GM19397 (cell line): ENCODE results near the gene ST3GAL2.
"Not testable (repeated sequence)": the region's sequence is repeated elsewhere in the genome, so short reads cannot be mapped to it uniquely, and the experiment has no call there.

ENCODE experiments used
- ATAC-seq: cut with Tn5 transposase; IDR thresholded peaks from one replicate; pipeline ENCODE4 v1.9.1; 2021; ENCODE audit warnings: mild to moderate bottlenecking, moderate library complexity; ENCODE audit not compliant: unreplicated experiment

The ST3GAL2 gene

DNA sequence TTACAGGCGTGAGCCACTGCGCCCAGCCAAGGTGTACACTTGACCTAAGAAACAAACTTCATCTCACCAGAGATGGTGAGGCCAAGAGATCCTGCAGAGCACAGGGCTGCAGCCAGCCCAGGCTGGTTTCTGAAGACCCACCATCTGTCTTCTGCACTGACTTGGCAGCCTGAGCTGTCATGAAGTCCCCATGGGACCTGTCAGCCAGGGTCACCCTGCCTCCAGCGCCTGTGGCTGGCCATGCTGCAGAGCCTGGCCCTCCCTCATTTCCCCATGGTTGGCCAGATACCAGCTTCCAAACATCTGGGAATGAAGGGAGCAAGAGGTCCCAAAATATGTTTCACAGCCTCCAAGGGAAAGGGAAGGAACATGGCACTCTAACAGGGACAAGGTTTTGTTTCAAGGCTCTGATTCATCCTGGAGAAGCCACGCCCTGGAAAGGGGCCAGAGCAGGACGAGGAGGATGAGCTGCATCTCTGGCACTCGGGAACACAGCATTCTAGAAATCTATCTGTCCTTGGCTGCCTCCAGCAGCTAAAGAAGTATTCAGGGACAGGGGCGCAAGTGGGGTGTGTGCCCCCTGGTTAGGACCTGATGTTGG, 46.9 kb downstream of the ST3GAL2 start:
- no peak for ATAC-seq

DNA sequence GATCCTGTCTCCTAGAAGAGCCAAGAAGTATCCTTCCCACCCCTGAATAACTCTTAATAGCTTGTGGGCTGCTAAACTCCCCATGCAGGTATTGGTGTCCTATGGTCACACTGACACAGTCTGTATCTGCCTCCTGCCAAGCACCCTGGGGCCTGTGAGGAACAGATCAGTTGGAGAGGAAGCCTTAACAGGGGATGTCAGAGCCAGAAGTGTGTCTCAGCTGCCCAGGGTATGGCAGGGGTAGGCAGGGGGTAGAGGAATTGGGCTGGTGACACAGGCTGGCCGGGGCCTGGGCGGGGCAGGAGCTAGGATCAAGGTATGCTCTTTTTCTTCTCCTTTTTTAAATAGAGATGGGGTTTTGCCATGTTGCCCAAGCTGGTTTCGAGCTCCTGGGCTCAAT, 47.5 kb downstream of the ST3GAL2 start:
- no peak for ATAC-seq

DNA sequence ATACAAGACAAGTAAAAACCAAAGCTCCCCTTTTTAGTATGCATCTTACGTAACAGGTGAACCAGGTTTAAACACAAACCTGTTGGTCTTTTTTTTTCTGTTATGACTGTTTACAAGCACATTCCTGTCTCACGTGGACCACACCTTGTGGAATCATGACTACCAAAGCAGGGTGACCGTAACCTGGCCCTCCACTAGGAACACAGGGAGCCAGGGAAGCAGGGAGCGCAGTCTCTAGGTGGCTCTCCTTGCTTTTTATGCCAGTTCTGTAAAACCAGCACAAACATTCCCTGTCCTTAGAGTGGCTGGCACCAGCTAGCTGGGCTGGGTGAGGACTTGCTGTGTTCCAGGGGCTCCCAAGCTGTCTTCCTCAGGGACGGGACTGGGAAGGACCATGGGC, 48.1 kb downstream of the ST3GAL2 start:
- ATAC-seq, result no peak

DNA sequence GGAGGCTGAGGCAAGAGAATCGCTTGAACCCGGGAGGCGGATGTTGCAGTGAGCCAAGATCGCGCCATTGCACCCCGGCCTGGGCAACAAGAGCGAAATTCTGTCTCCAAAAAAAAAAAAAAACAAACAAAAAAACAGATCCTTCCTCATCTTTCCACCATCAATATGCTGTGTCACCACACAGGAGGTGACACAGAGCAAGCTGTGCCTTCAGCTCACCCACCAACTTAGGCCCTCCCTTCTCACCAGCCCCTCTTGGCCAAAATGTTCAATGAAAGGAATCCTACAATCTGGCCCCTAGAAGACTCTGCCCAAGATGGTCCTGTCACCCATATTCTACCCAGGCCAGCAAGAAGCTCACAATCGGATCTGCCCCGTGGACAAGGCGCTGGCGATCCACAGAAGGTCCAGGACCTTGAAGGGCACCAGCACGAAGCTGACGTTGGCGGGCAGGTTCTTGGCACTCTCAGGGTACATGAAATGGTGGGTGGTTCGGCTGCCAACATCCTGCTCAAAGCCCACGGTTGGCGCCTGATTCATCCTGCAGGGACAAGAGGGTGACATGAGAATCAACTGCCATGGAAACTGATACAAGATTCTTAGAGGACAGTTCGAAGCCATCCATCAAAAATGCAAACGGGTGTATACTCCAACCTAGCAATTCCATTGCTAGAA, 50.8 kb downstream of the ST3GAL2 start:
- no peak for ATAC-seq

DNA sequence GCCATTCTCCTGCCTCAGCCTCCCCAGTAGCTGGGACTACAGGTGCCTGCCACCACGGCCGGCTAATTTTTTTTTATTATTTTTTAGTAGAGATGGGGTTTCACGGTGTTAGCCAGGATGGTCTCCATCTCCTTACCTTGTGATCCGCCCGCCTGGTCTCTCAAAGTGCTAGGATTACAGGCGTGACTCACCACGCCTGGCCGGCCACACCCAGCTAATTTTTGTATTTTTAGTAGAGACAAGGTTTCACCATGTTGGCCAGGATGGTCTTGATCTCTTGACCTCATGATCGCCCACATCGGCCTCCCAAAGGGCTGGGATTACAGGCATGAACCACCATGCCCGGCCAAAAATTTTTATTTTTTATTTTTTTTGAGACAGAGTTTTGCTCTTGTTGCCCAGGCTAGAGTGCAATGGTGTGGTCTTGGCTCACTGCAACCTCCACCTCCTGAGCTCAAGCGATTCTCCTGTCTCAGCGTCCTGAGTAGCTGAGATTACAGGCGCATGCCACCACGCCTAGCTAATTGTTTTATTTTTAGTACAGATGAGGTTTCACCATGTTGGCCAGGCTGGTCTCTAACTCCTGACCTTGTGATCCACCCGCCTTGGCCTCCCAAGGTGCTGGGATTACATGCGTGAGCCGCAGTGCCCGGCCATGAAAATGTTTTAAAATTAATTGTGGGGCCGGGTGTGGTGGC, 52.5 kb downstream of the ST3GAL2 start:
- not testable (repeated sequence) for ATAC-seq

DNA sequence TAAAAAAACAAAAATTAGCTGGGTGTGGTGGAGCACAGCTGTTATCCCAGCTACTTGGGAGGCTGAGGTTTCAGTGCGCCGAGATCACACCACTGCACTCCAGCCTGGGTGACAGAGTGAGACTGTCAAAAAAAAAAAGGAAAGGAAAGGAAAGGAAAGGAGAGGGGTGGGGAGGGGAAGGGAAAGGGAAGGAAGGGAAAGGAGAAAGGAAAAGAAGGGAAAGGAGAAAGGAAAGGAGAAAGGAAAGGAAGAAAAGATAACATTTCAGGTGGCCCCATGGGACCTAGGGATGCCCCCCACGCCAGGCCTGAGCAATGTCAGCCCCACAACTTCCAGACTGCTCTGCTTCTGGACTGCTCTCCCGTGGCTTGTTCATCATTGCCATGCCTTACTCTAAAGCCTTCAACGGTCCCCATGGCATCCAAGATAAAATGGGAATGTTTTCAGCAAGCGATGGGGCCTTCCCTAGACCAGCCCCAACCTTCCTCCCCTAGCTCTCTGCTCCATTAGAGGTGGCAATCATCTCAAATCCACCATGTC, 55.4 kb downstream of the ST3GAL2 start:
- no peak for ATAC-seq

DNA sequence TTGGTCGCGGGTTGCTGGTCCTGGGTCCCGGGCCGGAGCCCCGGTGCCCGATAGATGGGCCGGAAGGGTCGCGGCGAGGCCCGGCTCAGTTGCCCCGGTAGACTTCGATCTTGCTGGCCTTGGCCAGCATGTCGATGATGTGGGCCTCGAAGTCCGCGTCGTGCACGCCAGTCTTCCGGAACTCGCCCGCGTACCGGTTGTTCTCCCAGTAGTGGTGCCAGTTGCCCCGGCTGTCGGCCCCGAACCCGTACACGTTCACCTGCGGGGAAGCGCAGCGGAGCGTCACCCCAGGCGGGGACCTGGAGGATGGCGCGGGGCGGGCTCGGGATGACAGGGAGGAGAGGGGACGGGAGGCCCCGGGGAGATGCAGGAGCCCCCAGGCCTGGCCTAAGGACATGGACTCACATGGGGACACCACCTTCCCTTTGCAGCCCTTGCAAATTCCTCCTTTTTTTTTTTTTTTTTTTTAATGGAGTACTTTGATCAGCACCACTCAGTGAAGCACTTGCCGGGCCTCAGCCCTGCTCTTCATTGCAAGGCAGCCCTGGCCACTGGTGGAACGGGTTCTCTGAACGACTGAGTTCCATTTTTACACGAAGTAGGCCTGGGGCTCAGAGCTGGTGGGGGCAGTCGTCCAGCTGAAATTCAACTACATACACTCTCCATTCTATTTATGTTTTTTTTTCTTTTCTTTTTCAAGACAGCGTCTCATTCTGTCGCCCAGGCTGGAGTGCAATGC, 57.1 kb downstream of the ST3GAL2 start:
- peak; percentile 8 for ATAC-seq

DNA sequence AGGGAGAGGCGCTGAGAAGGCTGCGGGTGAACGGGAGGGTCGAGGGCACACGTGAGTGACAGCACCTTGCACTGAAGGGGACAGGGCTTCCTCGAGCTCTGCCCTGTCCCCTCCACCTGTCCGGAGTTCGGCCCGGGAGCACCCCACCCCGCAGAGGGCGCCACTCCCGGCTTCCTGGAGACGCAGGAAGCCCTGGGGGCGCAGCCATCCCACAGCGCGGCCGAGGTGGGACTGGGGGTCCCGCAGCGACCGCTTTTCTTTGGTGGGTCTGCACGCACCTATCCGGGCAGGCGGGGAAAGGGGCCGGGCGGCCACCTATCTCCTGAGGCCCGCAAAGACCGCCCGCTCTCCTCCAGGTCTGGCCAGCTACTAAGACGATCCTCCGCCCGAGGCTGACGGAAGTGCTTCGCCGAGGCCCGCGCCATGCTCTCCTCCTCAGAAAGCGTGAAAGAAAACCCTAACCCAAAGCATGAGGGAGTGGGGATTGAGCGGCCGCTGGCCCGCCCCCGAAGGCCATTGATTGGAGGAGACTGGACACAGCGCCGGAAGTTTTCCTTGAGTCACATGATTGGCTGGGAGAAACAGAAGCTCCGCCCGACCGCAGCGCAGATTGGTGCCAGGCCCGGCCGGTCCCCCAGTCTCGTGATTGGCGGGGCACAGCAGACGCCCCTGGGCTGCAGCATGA, 57.8 kb downstream of the ST3GAL2 start:
- ATAC-seq, result peak; percentile 88

DNA sequence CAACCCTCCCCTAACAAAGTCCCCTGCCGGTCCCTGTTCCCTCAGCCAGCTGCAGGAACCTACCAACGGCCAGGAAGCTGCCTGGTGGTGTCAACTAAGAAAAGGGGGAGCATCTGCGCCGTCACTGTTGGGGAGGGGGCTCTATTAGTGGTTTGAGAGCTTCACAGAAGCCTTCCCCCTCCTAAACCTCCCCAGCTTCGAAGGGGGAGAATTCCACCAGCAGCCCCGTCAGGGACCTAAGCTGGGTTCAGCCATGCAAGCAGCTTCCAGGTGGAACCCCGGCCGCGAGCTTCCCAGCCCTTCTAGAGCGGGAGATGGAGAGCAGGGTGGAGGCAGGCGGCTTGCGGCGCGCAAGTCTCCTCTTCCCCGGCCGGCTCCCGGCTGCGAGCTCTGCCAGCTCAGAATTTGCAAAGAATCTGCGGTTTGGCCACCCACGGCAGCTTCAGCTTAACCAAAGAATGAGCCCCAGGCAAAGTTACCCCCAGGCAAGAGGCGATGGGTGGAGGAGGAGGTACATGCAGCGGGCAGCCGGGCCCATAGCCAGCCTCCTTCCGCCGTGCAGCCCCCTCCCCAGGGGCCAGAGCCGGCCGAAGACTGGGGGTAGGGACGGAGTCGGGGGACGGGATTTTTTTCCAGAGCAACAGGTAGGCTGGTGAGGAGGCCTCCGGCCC, 58.5 kb downstream of the ST3GAL2 start:
- ATAC-seq, result peak; percentile 4

DNA sequence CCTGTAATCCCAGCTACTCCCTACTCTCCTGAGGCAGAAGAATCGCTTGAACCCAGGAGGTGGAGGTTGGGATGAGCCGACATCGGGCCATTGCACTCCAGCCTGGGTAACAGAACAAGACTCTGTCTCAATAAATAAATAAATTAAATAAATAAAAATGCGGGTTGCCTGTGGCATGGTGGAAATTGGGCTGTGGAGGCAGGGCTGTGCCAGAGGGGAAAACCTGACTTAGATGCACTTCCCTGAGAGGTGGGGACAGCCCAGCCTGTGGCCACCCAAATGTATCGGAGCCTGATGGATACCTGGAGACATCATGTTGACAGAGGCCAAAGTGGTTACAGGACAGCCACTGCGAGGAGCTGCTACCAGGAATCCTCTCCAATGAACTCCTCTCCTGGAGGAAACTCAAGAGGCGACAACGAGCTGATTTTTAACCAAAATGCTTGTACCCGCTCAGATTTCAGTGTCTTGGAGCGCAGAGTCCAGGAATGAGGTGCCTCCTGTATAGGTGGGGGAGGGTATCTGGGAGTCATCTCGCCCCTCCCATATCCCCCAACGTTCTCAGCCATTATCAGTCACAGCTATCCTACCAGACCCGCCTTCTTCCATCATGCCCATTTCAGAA, 59.9 kb downstream of the ST3GAL2 start:
- ATAC-seq, result no peak

DNA sequence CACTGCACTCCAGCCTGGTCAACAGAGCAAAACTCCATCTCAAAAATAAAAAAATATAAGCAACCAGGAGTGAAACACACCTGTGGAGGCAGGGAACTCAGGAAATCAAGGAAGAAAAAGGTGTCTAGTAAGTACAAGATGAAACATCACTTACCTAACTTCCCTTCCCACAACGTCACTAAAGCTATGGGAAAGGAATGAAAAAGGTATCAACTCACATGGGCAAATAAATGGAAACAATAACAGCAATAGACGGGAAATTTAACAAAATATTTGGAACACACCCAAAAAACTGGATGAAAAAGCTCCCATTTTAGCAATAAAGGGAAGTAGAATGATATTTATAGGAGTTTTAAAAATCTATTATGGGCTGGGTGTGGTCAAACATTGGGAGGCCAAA, 61.1 kb downstream of the ST3GAL2 start:
- no peak for ATAC-seq

DNA sequence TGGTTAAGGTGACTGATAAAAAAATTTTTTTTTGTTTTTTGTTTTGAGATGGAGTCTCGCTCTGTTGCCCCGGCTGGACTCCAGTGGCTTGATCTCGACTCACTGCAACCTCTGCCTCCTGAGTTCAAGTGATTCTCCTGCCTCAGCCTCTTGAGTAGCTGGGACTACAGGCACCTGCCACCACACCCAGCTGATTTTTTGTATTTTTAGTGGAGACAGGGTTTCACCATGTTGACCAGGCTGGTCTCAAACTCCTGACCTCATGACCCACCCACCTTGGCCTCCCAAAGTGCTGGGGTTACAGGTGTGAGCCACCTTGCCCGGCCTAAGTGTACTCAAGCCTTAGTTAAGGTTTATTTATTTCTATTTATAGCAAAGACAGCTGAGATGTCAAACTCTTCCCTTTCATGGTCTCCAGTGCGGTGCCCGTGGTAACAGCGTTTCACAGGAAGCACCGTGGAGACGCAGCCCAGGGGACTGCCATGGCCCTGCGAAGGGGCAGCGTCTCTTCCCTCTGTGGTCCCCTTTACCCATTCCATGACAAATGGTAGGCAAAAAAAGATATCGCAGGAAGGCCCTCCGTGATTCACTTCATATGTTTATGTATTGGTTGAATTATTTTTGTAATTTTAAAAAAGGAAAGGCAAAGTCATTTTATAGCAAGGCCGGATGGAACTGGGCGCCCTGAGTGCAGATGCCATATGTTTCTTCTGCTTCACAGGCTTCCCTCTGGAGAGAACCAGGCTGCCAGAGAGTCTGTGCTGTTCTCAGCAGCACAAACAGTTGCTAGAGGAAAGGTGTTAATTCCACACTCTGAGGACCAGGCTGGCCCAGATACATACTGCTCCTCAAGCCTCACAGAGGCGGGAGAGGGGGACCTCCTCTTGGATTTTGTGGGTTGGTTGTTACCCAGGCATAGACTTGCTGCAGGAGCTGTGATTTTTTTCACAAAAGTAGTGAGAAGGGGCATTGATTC, 63.0 kb downstream of the ST3GAL2 start:
- ATAC-seq, result no peak

DNA sequence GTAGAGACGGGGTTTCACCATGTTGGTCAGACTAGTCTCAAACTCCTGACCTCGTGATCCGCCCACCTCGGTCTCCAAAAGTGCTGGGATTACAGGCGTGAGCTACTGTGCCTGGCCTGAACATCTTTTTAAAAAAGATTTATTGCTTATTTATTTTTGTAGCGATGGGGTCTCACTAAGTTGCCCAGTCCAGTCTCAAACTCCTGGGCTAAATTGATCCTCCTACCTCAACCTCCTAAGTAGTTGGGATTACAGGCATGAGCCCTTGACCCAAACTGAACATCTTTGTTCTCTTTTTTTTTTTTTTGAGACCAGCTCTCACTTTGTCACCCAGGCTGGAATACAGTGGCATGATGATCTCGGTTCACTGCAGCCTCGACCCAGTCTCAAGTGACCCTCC, 64.7 kb downstream of the ST3GAL2 start:
- ATAC-seq, result no peak

DNA sequence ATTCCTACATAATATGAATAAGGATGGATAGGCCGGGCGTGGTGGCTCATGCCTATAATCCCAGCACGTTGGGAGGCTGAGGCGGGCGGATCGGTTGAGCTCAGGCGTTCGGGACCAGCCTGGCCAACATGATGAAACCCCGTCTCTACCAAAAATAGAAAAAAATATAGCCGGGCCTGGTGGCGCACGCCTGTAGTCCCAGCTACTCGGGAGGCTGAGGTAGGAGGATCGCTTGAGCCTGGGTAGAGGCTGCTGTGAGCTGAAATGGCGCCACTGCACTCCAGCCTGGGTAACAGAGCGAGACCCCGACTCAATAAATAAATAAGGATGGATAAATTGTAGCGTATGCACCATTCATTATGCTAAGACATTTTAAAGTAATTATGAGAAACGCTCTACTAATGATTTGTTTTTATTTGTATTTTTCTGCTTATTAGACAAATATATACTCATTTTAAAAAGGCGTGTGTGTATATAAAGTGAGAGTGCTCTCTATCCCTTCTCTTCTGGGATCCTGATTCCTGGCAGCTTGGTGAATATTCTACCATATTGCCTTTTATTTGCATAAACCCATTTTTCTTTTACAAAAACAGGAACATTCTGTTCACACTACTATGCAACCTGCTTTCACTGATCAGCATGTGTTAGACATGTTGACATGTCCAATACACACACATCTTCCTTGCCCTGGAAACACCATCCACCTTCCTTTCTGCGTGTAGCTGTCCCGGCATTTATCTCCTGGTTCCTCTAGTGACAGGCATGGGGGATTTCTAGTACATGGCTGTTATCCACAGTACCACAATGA, 65.8 kb downstream of the ST3GAL2 start:
- ATAC-seq, result no peak

DNA sequence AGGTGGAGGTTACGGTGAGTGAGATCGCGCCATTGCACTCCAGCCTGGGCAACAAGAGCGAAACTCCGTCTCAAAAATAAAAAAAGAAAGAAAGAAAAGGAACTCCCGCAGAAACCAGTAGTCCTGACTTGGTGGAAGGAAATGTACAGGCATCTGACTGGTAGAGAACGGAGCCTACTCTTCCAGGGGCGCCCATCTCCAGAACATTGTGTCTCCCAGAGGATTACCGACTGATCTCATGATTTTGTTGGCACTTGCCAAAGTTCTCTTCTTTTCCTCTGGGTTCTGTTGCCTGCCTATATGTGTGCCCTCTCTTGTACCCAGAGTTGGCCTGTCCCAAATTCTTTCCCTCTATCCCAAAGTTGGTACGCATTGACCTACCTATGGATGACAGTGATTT, 68.0 kb downstream of the ST3GAL2 start:
- ATAC-seq, result no peak

DNA sequence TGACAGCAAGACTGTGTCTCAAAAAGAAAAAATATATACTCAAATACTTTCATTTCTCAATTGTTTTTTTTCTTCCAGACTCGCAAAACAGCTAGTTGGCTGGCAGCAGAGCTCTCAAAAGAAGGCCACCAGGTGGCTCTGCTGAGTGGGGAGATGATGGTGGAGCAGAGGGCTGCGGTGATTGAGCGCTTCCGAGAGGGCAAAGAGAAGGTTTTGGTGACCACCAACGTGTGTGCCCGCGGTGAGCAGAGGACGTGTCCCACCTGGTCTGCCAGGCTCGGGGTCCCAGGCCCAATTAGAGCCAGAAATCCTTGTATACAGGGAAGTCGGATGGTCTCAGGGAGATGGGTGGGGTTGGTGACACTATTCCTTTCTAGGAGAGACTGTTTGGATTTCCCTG, 68.8 kb downstream of the ST3GAL2 start:
- ATAC-seq, result not testable (repeated sequence)

DNA sequence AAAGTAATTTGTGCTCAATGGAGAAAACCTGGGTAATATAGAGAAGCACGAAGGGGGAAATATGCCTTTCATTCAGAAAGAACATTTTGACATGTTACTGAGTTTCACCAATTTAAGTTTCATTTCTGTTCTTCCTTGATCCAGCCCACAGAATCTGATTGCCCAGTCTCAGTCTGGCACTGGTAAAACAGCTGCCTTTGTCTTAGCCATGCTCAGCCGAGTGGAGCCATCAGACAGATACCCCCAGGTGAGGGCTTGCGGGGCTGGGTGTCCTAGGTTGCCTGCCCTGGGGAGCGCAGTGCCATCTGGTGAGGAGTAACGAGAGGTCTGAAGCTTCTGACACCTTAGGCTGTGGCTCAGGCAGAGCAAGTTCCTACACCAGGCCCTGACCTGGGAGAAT, 74.5 kb downstream of the ST3GAL2 start:
- no peak for ATAC-seq

DNA sequence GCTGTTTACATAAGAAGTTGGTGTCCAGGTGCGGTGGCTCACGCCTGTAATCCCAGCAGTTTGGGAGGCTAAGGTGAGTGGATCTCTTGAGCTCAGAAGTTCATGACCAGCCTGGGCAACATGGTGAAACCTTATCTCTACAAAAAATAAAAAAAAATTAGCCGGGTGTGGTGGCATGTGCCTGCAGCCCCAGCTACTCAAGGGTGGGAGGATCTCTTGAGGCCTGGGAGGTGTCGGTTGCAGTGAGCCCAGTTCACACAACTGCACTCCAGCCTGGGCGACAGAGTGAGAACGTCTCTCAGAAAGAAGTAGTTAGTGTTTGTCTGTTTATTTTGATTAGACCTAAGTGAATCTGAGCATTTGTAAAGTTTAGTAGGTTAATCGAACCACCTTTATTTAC, 79.3 kb downstream of the ST3GAL2 start:
- ATAC-seq, result no peak
